Neural progenitor cell (in vitro differentiated cells): ENCODE measurements around the gene NEUROG3. TPM values are rescaled to one million over a fixed set of nuclear protein-coding genes. Genes with fewer than 3 reads are reported as not detected.

ENCODE experiments used
- DNase-seq: peaks from one replicate; pipeline ENCODE4 v3.0.0-alpha.2; 2016; ENCODE audit warnings: low spot score
- H2AFZ ChIP-seq: fragments of 200-600 bp; sonication (generic); replicated peaks from 2 replicates; pipeline ENCODE4 v1.6.1; 2016; ENCODE audit warnings: antibody characterized with exemption
- H3F3A ChIP-seq: fragments of 200-600 bp; sonication (generic); 2 replicates; pipeline ENCODE4 v1.6.1; 2016; ENCODE audit warnings: antibody characterized with exemption, low read depth
- H3K27ac ChIP-seq: fragments of 200-600 bp; sonication (generic); 2 replicates; pipeline ENCODE4 v1.5.1; 2016; ENCODE audit warnings: mild to moderate bottlenecking
- H3K27me3 ChIP-seq: fragments of 200-600 bp; sonication (generic); 2 replicates; pipeline ENCODE4 v1.6.1; 2016; ENCODE audit warnings: mild to moderate bottlenecking, moderate library complexity
- H3K36me3 ChIP-seq: fragments of 200-600 bp; sonication (generic); 2 replicates; pipeline ENCODE4 v1.5.1; 2016
- H3K4me1 ChIP-seq: fragments of 200-600 bp; sonication (generic); 2 replicates; pipeline ENCODE4 v1.6.1; 2016; ENCODE audit warnings: mixed run types
- H3K4me2 ChIP-seq: fragments of 200-600 bp; sonication (generic); 2 replicates; pipeline ENCODE4 v1.6.1; 2016
- H3K4me3 ChIP-seq: fragments of 200-600 bp; sonication (generic); 2 replicates; pipeline ENCODE4 v1.5.1; 2016
- H3K79me2 ChIP-seq: fragments of 200-600 bp; sonication (generic); 2 replicates; pipeline ENCODE4 v1.6.1; 2016; ENCODE audit warnings: low read depth
- H3K9ac ChIP-seq: fragments of 200-600 bp; sonication (generic); 2 replicates; pipeline ENCODE4 v1.6.1; 2016
- H3K9me3 ChIP-seq: fragments of 200-600 bp; sonication (generic); 2 replicates; pipeline ENCODE4 v1.5.1; 2016; ENCODE audit warnings: low read depth
- H4K20me1 ChIP-seq: fragments of 200-600 bp; sonication (generic); 2 replicates; pipeline ENCODE4 v1.6.1; 2016; ENCODE audit warnings: low read depth
- H3K27ac Mint-ChIP-seq: 3 replicates; pipeline ENCODE4 v1.8.0; 2021; ENCODE audit warnings: mixed read lengths
- H3K27me3 Mint-ChIP-seq: 2 replicates; pipeline ENCODE4 v1.8.0; 2022; ENCODE audit warnings: low read depth, mild to moderate bottlenecking, inconsistent platforms, moderate library complexity, mixed read lengths; ENCODE audit not compliant: insufficient read depth
- H3K36me3 Mint-ChIP-seq: 3 replicates; pipeline ENCODE4 v1.8.0; 2021; ENCODE audit warnings: mixed read lengths
- H3K4me1 Mint-ChIP-seq: 3 replicates; pipeline ENCODE4 v1.8.0; 2021; ENCODE audit warnings: mixed read lengths
- H3K4me3 Mint-ChIP-seq: 3 replicates; pipeline ENCODE4 v1.8.0; 2021; ENCODE audit warnings: mild to moderate bottlenecking, moderate library complexity, mixed read lengths
- H3K9me3 Mint-ChIP-seq: 3 replicates; pipeline ENCODE4 v1.8.0; 2020; ENCODE audit warnings: mixed read lengths
- CTCF ChIP-seq: fragments of 200-600 bp; sonication (generic); IDR thresholded peaks from 2 replicates; pipeline ENCODE4 v1.5.1; 2017; ENCODE audit warnings: antibody characterized with exemption, mild to moderate bottlenecking
- EZH2 ChIP-seq: fragments of 200-600 bp; sonication (generic); IDR thresholded peaks from 2 replicates; pipeline ENCODE4 v1.6.1; 2017; ENCODE audit warnings: antibody characterized with exemption, mild to moderate bottlenecking, moderate library complexity
- EZH2phosphoT487 ChIP-seq: fragments of 200-600 bp; sonication (generic); IDR thresholded peaks from 2 replicates; pipeline ENCODE4 v1.6.1; 2017; ENCODE audit warnings: antibody characterized with exemption
- total RNA-seq: library from RNA; depleted of rRNA; stranded (reverse); fragments of >200 nt; gene quantifications from 2 replicates; pipeline ENCODE4 v1.2.3, GENCODE V29; 2015; ENCODE audit warnings: low replicate concordance

Gene NEUROG3
- total RNA-seq, result not detected in 2 replicates

- H3K36me3 ChIP-seq, result no peaks in the 10 kb centered on the region
- H2AFZ ChIP-seq, result no peak within 1 kb of the TSS
- peak within 1 kb of the TSS; percentile 64 for H3K4me2 ChIP-seq
- H3K27me3 ChIP-seq, result peaks cover 100% of the 10 kb centered on the region
- TF ChIP-seq EZH2phosphoT487, result peak; percentile 5
- TF ChIP-seq EZH2, result peak; percentile 72
- no peak for TF ChIP-seq CTCF
- no peaks in the 10 kb centered on the region for H3K79me2 ChIP-seq
- Mint-ChIP-seq H3K4me3 (peak within 1 kb of the TSS; percentile 84), H3K9me3 (peaks cover 4% of the 10 kb centered on the region), H3K27me3 (peaks cover 88% of the 10 kb centered on the region), H3K4me1 (peaks cover 32% of the 10 kb centered on the region), H3K27ac (no peak within 1 kb of the TSS), H3K36me3 (no peaks in the 10 kb centered on the region)
- no peaks in the 10 kb centered on the region for H3K9me3 ChIP-seq
- H3K27ac ChIP-seq, result no peak within 1 kb of the TSS
- peaks cover 62% of the 10 kb centered on the region for H3K4me1 ChIP-seq
- no peak within 1 kb of the TSS for H3K9ac ChIP-seq
- peaks cover 53% of the 10 kb centered on the region for H3F3A ChIP-seq
- peaks cover 92% of the 10 kb centered on the region for H4K20me1 ChIP-seq
- peak within 1 kb of the TSS; percentile 38 for H3K4me3 ChIP-seq
- DNase-seq, result peak; percentile 65
Observed at GRCh38 chr10:69573056-69573806, at the start of gene NEUROG3. NEUROG3 (minus strand) TSS chr10:69573422; CDS start chr10:69573043, 379 bp downstream.

GRCh38 chr10:69620625-69621024 lies 47.4 kb upstream of the NEUROG3 start:
- Histone ChIP-seq H3K4me2 (peak overlapping the region; percentile 25), H3F3A (no peaks in the 10 kb centered on the region), H3K9ac (no peak overlapping the region), H3K27me3 (no peaks in the 10 kb centered on the region), H3K9me3 (no peaks in the 10 kb centered on the region), H2AFZ (peak overlapping the region; percentile 60), H3K4me3 (no peak overlapping the region), H3K4me1 (peaks cover 9% of the 10 kb centered on the region), H3K36me3 (no peaks in the 10 kb centered on the region), H4K20me1 (no peaks in the 10 kb centered on the region), H3K27ac (no peak overlapping the region), H3K79me2 (no peaks in the 10 kb centered on the region)
- H3K9me3 Mint-ChIP-seq, result peaks cover 11% of the 10 kb centered on the region
- TF ChIP-seq EZH2phosphoT487, result no peak
- no peak for TF ChIP-seq EZH2
- TF ChIP-seq CTCF, result no peak
- DNase-seq, result no peak
- H3K27me3 Mint-ChIP-seq, result peaks cover 11% of the 10 kb centered on the region
- no peaks in the 10 kb centered on the region for H3K36me3 Mint-ChIP-seq
- no peak overlapping the region for H3K4me3 Mint-ChIP-seq
- no peak overlapping the region for H3K27ac Mint-ChIP-seq
- no peaks in the 10 kb centered on the region for H3K4me1 Mint-ChIP-seq

GRCh38 chr10:69619626-69620025 lies 46.4 kb upstream of the NEUROG3 start:
- no peak for TF ChIP-seq EZH2phosphoT487
- no peak for TF ChIP-seq CTCF
- no peak for TF ChIP-seq EZH2
- no peak overlapping the region for H2AFZ ChIP-seq
- H3K4me3 ChIP-seq, result no peak overlapping the region
- no peaks in the 10 kb centered on the region for H3K36me3 Mint-ChIP-seq
- H3K4me1 Mint-ChIP-seq, result no peaks in the 10 kb centered on the region
- H3K4me2 ChIP-seq, result no peak overlapping the region
- H3K9ac ChIP-seq, result no peak overlapping the region
- peaks cover 11% of the 10 kb centered on the region for H3K27me3 Mint-ChIP-seq
- no peaks in the 10 kb centered on the region for H3K36me3 ChIP-seq
- no peak overlapping the region for H3K27ac Mint-ChIP-seq
- H3F3A ChIP-seq, result no peaks in the 10 kb centered on the region
- no peaks in the 10 kb centered on the region for H4K20me1 ChIP-seq
- no peak for DNase-seq
- H3K27me3 ChIP-seq, result no peaks in the 10 kb centered on the region
- H3K79me2 ChIP-seq, result no peaks in the 10 kb centered on the region
- peaks cover 11% of the 10 kb centered on the region for H3K9me3 Mint-ChIP-seq
- no peak overlapping the region for H3K4me3 Mint-ChIP-seq
- no peaks in the 10 kb centered on the region for H3K9me3 ChIP-seq
- peaks cover 9% of the 10 kb centered on the region for H3K4me1 ChIP-seq
- no peak overlapping the region for H3K27ac ChIP-seq
